Progenitor cell of endocrine pancreas (in vitro differentiated cells): Measurements from ENCODE around the gene ZNF678. TPM values are rescaled to one million over a fixed set of nuclear protein-coding genes. Genes with fewer than 3 reads are reported as not detected.

ENCODE experiments used
- DNase-seq: peaks from one replicate; pipeline ENCODE4 v3.0.0; 2021; ENCODE audit warnings: low spot score; ENCODE audit not compliant: unreplicated experiment
- H3K27ac Mint-ChIP-seq: 2 replicates; pipeline ENCODE4 v1.8.0; 2021; ENCODE audit warnings: mild to moderate bottlenecking, moderate library complexity, mixed read lengths
- H3K27me3 Mint-ChIP-seq: 2 replicates; pipeline ENCODE4 v1.8.0; 2021; ENCODE audit warnings: mixed read lengths
- H3K36me3 Mint-ChIP-seq: 2 replicates; pipeline ENCODE4 v1.8.0; 2022; ENCODE audit warnings: mixed read lengths; ENCODE audit not compliant: insufficient read depth
- H3K4me1 Mint-ChIP-seq: 2 replicates; pipeline ENCODE4 v1.8.0; 2021; ENCODE audit warnings: low read depth, mixed read lengths
- H3K4me3 Mint-ChIP-seq: 2 replicates; pipeline ENCODE4 v1.8.0; 2021; ENCODE audit warnings: low read depth, mild to moderate bottlenecking, moderate library complexity, mixed read lengths
- H3K9me3 Mint-ChIP-seq: 2 replicates; pipeline ENCODE4 v1.8.0; 2021; ENCODE audit warnings: low read depth, mixed read lengths
- total RNA-seq: library from RNA; stranded (reverse); gene quantifications from 2 replicates; pipeline ENCODE4 v1.2.1, GENCODE V29; 2021
- TF ChIP-seq, protein P1 (sequence below): fragments of 200-600 bp; sonication (generic); IDR thresholded peaks from one replicate; pipeline ENCODE4 v1.5.0; 2021; ENCODE audit warnings: antibody characterized with exemption, mild to moderate bottlenecking; ENCODE audit not compliant: unreplicated experiment

Gene ZNF678
- total RNA-seq, 1 donor from 2014 or later: 24.1 TPM

DNA sequence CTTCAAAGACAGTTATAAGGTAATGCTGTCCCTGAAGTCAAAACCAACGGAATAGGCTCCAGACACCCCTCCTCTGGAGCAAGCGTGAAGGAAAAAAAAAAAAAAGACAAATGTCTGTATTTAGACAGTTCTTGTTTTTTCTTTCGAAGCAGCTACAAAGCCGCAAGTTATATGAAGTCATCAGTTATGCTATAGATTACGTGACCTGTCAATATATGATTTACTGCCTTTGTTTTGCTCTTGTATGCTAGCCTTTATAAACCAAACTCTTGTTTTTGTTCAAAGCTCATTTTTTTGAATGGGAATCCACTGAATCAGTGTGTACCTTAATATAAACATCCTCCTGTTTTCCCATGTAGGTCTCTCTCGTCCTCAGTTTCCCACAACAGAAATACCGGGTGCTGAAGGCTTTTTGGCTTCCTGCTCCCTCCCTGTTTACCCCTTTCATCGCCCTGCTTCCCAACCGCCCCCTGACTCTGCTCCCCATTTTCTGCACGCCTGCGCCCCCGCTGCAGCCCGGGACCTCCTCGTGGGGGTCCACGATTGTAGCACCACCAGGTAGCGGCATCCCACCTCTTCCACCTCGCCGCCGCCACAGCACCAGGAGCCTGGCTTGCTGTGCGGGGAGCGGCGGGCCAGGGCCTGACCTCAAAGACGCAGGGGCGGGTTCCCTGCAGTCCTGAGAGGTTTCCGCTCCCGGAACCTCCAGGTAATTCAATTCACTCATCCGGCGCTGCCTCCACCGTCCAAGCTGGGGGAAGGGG lies 5.2 kb upstream of the ZNF678 start:
- peaks cover 6% of the 10 kb centered on the region for H3K27me3 Mint-ChIP-seq
- H3K4me3 Mint-ChIP-seq: no peak overlapping the region
- no peak for DNase-seq
- peaks cover 20% of the 10 kb centered on the region for H3K9me3 Mint-ChIP-seq
- H3K4me1 Mint-ChIP-seq: no peaks in the 10 kb centered on the region
- H3K36me3 Mint-ChIP-seq: peaks cover 9% of the 10 kb centered on the region
- TF ChIP-seq, protein P1, sequence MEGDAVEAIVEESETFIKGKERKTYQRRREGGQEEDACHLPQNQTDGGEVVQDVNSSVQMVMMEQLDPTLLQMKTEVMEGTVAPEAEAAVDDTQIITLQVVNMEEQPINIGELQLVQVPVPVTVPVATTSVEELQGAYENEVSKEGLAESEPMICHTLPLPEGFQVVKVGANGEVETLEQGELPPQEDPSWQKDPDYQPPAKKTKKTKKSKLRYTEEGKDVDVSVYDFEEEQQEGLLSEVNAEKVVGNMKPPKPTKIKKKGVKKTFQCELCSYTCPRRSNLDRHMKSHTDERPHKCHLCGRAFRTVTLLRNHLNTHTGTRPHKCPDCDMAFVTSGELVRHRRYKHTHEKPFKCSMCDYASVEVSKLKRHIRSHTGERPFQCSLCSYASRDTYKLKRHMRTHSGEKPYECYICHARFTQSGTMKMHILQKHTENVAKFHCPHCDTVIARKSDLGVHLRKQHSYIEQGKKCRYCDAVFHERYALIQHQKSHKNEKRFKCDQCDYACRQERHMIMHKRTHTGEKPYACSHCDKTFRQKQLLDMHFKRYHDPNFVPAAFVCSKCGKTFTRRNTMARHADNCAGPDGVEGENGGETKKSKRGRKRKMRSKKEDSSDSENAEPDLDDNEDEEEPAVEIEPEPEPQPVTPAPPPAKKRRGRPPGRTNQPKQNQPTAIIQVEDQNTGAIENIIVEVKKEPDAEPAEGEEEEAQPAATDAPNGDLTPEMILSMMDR: no peak
- H3K27ac Mint-ChIP-seq: no peak overlapping the region

DNA sequence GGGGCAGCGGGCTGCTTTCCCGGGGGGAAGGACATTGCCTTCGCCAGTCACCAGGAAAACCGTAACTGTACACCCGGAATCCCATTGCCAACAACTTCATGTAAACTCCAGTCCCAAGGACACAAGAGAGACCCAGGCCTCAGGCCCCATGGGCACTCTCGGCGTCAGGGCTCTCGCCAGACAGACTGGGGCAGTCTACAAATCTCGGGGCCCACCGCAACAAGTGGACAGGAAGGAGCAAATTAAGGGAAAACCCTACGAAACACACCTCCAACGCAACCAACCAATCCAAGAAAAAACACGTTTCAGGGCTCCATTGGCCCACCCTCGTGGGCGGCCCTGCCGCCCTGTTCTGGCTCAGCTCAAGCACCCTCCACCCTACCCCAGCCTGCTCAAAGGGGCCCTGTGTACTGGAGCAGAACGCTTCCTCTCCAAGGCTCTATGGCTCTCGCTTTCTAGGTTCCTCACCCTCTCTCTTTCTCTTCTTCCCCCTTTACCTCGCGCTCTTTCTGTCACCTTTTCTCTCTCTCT lies 4.6 kb upstream of the ZNF678 start:
- Mint-ChIP-seq H3K9me3 (peaks cover 18% of the 10 kb centered on the region), H3K27ac (no peak overlapping the region), H3K36me3 (peaks cover 10% of the 10 kb centered on the region), H3K27me3 (peaks cover 6% of the 10 kb centered on the region), H3K4me3 (no peak overlapping the region), H3K4me1 (peaks cover 1% of the 10 kb centered on the region)
- DNase-seq: no peak
- TF ChIP-seq, protein P1: no peak

DNA sequence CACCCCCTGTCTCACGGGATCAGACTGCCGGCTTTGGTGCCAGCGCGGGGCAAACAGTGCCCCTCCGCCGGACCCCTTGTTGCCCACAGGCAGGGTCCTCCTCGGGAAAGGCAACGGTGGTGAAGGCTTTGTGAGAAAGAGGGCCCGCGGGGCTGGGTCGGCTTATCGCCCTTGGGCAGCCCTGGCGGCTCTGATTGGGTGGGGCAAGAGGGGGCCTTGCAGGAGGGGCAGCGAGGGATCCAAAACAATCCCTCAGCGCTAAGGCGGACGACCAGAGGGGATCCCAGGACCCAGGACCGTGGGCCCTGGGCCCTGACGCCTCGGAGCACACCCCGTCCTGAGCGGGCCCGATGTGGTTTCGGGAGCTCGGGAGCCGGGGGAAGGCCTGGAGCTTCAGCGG lies 3.9 kb upstream of the ZNF678 start:
- no peak overlapping the region for H3K4me3 Mint-ChIP-seq
- H3K27me3 Mint-ChIP-seq: peaks cover 6% of the 10 kb centered on the region
- TF ChIP-seq, protein P1: no peak
- H3K36me3 Mint-ChIP-seq: peaks cover 12% of the 10 kb centered on the region
- peaks cover 15% of the 10 kb centered on the region for H3K9me3 Mint-ChIP-seq
- peaks cover 7% of the 10 kb centered on the region for H3K4me1 Mint-ChIP-seq
- DNase-seq: no peak
- no peak overlapping the region for H3K27ac Mint-ChIP-seq

DNA sequence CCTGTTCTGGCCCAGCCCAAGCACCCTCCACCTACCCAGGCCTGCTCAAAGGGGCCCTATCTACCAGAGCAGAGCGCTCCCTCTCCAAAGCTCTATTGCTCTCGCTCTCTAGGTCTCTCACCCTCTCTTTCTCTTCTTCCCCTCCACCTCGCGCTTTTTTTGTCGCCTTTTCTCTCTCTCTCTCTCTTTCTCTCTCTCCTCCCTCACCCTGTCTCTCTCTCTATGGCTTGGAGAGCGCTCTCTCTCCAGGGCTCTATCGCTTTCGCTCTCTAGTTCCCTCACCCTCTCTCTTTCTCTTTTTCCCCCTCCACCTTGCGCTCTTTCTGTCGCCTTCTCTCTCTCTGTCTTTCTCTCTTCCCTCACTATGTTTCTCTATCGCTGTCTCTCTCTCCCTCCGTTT lies 3.4 kb upstream of the ZNF678 start:
- peaks cover 12% of the 10 kb centered on the region for H3K36me3 Mint-ChIP-seq
- TF ChIP-seq, protein P1: no peak

DNA sequence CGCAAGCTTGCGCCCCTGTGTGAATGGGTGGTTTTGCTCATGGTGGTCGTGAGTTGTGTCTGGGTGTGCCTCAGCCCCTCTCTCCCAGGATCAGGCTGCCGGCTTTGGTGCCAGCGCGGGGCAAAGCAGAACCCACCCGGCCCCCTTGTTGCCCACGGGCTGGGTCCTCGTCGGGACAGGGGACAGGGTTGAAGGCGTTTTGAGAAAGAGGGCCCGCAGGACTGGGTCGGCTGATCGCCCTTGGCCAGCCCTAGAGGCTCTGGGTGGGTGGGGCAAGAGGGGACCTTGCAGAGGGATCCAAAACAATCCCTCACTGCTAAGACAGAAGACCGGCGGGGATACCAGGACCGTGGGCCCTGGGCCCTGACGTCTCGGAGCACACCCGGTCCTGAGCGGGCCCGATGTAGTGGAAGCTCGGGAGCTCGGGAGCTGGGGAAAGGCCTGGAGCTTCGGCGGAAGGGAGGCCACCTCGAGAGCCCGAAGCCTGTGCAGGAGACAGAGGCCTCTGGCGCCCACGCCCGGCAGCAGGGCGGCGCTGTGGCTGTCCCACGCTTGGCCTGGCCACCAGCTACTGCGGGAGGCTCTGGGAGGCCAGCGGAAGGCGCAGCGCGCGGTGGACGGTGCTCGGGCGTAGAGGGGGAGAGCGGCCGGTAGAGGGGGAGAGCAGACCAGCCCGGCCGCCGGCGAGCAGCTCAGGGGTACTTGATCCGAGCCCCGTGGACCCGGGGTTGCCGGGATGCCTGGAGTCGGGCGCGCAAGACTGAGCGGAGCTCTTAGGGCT lies 2.8 kb upstream of the ZNF678 start:
- H3K36me3 Mint-ChIP-seq: peaks cover 12% of the 10 kb centered on the region
- peaks cover 8% of the 10 kb centered on the region for H3K4me1 Mint-ChIP-seq
- no peak for DNase-seq
- no peak overlapping the region for H3K27ac Mint-ChIP-seq
- peaks cover 6% of the 10 kb centered on the region for H3K27me3 Mint-ChIP-seq
- H3K9me3 Mint-ChIP-seq: peaks cover 15% of the 10 kb centered on the region
- TF ChIP-seq, protein P1: no peak
- H3K4me3 Mint-ChIP-seq: no peak overlapping the region

More for the DNA sequence above, 3.4 kb upstream of the ZNF678 start:
- no peak for DNase-seq
- Mint-ChIP-seq H3K27me3 (peaks cover 6% of the 10 kb centered on the region), H3K9me3 (peaks cover 15% of the 10 kb centered on the region), H3K4me1 (peaks cover 8% of the 10 kb centered on the region), H3K27ac (no peak overlapping the region), H3K4me3 (no peak overlapping the region)
